HuH-7.5 (cell line): ENCODE measurements around the gene CERS5.

ENCODE experiments used
- DNase-seq: peaks from one replicate; pipeline ENCODE4 v3.0.0; 2011; ENCODE audit warnings: low spot score

The CERS5 gene

GRCh38 chr12:50127546-50127945, 39.6 kb downstream of the CERS5 start:
- no peak for DNase-seq

GRCh38 chr12:50123203-50123602, 44.0 kb downstream of the CERS5 start:
- no peak for DNase-seq

GRCh38 chr12:50121641-50122040, 45.5 kb downstream of the CERS5 start:
- DNase-seq = no peak

- no peak for DNase-seq
Measured at GRCh38 chr12:50120953-50121352, 46.2 kb downstream of the CERS5 start.

GRCh38 chr12:50120521-50120920, 46.6 kb downstream of the CERS5 start:
- DNase-seq = no peak

GRCh38 chr12:50119387-50119786, 47.8 kb downstream of the CERS5 start:
- no peak for DNase-seq

- no peak for DNase-seq
Measured at GRCh38 chr12:50117057-50117622, 50.0 kb downstream of the CERS5 start.

- peak; percentile 36 for DNase-seq
Measured at GRCh38 chr12:50112456-50113218, 54.5 kb downstream of the CERS5 start.

GRCh38 chr12:50111693-50112455, 55.3 kb downstream of the CERS5 start, which contains the start of gene COX14:
Gene COX14, plus strand, starts transcription at chr12:50112236. Its CDS starts 7,808 bp downstream, at chr12:50120044.
- DNase-seq = peak; percentile 94

GRCh38 chr12:50111395-50111692, 55.8 kb downstream of the CERS5 start:
- no peak for DNase-seq

GRCh38 chr12:50110762-50111351, 56.3 kb downstream of the CERS5 start:
- DNase-seq = peak; percentile 71

- DNase-seq = peak; percentile 76
Measured at GRCh38 chr12:50110127-50110761, 56.9 kb downstream of the CERS5 start.

- DNase-seq = no peak
Measured at GRCh38 chr12:50109319-50109718, 57.9 kb downstream of the CERS5 start.

GRCh38 chr12:50107416-50108268, 59.5 kb downstream of the CERS5 start:
- no peak for DNase-seq

GRCh38 chr12:50106907-50107306, 60.3 kb downstream of the CERS5 start:
- DNase-seq = no peak

- DNase-seq = no peak
Measured at GRCh38 chr12:50105913-50106450, 61.2 kb downstream of the CERS5 start.

GRCh38 chr12:50104417-50105366, 62.5 kb downstream of the CERS5 start:
- no peak for DNase-seq

- no peak for DNase-seq
Measured at GRCh38 chr12:50103767-50104321, 63.3 kb downstream of the CERS5 start, which contains the start of gene GPD1. Gene GPD1, plus strand, starts transcription at chr12:50104008. Its CDS starts 43 bp downstream, at chr12:50104051.

GRCh38 chr12:50103351-50103750, 63.8 kb downstream of the CERS5 start:
- no peak for DNase-seq
